WTC11 (cell line): ENCODE measurements around the gene PSMB10.
"Not testable (repeated sequence)": the region's sequence is repeated elsewhere in the genome, so short reads cannot be mapped to it uniquely, and the experiment has no call there.

Source experiments
- ATF3 ChIP-seq: sonication (generic); formaldehyde crosslinking; conservative IDR thresholded peaks from 2 replicates; pipeline ENCODE4 v1.8.1; 2022; ENCODE audit warnings: mild to moderate bottlenecking, missing genetic modification reagents
- CTCF ChIP-seq: fragments of 200-600 bp; IDR thresholded peaks from 2 replicates; pipeline ENCODE4 v1.8.0; 2022; ENCODE audit warnings: antibody characterized with exemption
- E2F1 ChIP-seq: sonication (generic); formaldehyde crosslinking; IDR thresholded peaks from 2 replicates; pipeline ENCODE4 v1.8.0; 2022; ENCODE audit warnings: mild to moderate bottlenecking, missing genetic modification reagents
- FOXJ3 ChIP-seq: sonication (generic); formaldehyde crosslinking; IDR thresholded peaks from 2 replicates; pipeline ENCODE4 v1.9.0; 2021; ENCODE audit warnings: missing genetic modification reagents, mild to moderate bottlenecking, borderline replicate concordance
- IRF1 ChIP-seq: sonication (generic); formaldehyde crosslinking; IDR thresholded peaks from 2 replicates; pipeline ENCODE4 v1.8.0; 2023; ENCODE audit warnings: missing genetic modification reagents
- NR1H2 ChIP-seq: sonication (generic); formaldehyde crosslinking; IDR thresholded peaks from 2 replicates; pipeline ENCODE4 v1.9.0; 2021; ENCODE audit warnings: mild to moderate bottlenecking, moderate library complexity, missing genetic modification reagents
- NR2C2 ChIP-seq: sonication (generic); formaldehyde crosslinking; IDR thresholded peaks from 2 replicates; pipeline ENCODE4 v1.8.0; 2022; ENCODE audit warnings: mild to moderate bottlenecking, missing genetic modification reagents
- OVOL2 ChIP-seq: fragments of 250-450 bp; sonication (Bioruptor Pico); IDR thresholded peaks from 2 replicates; pipeline ENCODE4 v1.9.0; 2021; ENCODE audit warnings: mild to moderate bottlenecking, borderline replicate concordance
- PREB ChIP-seq: sonication (generic); formaldehyde crosslinking; IDR thresholded peaks from 2 replicates; pipeline ENCODE4 v1.8.1; 2022; ENCODE audit warnings: mild to moderate bottlenecking, missing genetic modification reagents, moderate library complexity, borderline replicate concordance
- STAT6 ChIP-seq: sonication (generic); formaldehyde crosslinking; conservative IDR thresholded peaks from 2 replicates; pipeline ENCODE4 v1.8.1; 2023; ENCODE audit warnings: mild to moderate bottlenecking, low read depth, missing genetic modification reagents, moderate library complexity
- ZNF423 ChIP-seq: fragments of 250-450 bp; sonication (Bioruptor Pico); IDR thresholded peaks from 2 replicates; pipeline ENCODE4 v2.1.2; 2022; ENCODE audit warnings: mild to moderate bottlenecking, moderate library complexity
- ZNF532 ChIP-seq: fragments of 250-450 bp; sonication (Bioruptor Pico); IDR thresholded peaks from 2 replicates; pipeline ENCODE4 v1.9.0; 2021; ENCODE audit warnings: mild to moderate bottlenecking, borderline replicate concordance

GRCh38 chr16:67915496-67915769 is 21.2 kb downstream of the PSMB10 start:
- not testable (repeated sequence) for TF ChIP-seq CTCF; NR2C2 (CRISPR knock-in tag); FOXJ3 (CRISPR knock-in tag); IRF1 (CRISPR knock-in tag); NR1H2 (CRISPR knock-in tag); OVOL2 (CRISPR knock-in tag); ZNF423 (CRISPR knock-in tag); PREB; ZNF532 (CRISPR knock-in tag); ATF3 (CRISPR knock-in tag); E2F1 (CRISPR knock-in tag); STAT6 (CRISPR knock-in tag)
